NCI-H748 (cell line): ENCODE measurements around the gene MATN1.

Experiments used
- DNase-seq: peaks from one replicate; lab custom pipeline; 2025; ENCODE audit not compliant: unreplicated experiment; lab: John Stamatoyannopoulos, UW

The MATN1 gene

DNA sequence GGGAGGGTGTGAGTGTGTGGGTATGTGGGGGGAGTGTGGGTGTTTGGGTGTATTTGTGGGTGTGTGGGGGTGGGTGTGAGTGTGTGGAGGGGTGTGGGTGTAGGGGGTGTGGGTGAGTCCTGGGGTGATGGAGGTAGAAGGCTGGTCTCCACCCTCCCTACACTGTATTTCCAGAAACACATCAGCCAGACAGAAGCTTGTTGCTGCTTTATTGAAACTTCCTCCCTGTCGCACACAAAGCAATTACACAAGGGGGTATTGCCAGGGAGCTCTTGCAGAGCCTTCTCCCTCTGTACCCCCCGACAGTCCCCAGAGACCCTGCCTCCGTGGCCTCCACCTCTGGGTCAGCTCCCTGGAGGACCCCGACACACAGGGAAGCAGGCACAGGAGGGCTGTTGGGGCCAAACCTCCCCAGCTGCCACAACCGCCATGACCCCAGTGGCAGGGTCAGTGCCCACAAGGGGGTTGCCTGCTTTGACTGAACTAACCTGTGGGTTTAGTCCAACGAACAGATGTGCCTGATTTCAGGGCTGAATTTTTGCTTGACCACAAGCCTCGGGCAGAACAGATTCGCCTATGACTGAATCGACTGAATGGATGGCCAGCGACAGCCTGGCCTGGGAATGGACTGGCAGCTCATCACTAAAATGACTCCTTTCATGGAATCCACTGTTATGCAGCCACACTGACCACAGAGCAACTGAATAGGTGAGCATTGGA lies 9.1 kb upstream of the MATN1 start:
- DNase-seq: no peak

DNA sequence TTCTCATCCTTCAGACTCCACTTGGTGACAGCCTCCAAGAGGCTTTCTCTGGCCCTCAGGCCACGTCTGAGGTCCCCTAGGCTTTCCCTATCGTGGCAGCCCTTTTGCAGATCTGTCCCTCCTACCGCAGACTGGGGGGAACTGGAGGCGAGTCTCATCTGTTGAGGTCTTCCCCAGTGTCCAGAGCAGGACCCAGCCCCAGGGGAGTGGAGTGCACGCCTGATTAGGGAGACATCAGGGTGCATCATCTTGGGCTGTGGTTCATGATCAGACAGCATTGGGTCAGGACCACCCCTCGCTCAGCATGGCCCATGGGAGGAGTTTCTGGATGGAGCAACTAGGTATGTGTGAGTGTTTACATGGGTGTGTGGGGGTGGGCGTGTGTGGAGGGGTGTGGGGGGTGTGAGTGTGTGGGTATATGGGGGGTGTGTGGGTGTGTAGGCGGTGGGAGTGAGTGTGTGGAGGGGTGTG lies 8.5 kb upstream of the MATN1 start:
- DNase-seq: no peak

DNA sequence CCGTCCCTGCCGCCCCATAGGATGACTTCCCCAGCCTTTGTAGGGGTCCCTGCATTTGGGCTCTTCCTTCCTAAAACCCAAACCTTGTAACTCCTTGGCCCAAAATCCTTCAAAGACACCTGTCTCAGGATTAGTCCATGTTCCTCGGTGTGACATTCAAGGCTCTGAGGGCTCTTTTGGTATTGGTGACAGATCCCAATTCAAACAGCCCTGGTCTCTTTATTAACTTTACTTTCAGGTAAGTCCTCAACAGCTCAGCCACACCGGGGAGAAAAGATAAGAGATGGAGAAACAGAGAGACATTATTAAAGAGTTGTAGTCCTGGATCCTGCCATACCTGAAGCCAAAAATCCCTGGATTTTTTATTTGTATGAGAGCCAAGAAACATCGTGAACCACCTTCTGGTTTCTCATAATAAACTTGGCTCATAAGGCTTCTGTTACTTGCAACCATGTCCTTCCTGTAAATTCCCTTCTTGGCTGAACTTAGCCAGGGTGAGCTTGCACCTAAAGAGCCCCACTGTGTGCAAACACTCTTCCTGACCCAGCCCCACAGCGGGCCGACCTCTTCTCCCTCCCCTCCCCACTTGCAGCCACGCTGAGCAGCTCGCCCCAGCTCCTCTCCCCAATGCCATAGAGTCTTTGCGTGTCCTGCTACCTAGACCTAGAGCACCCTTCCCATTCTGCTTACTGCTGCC lies 7.9 kb upstream of the MATN1 start:
- no peak for DNase-seq

DNA sequence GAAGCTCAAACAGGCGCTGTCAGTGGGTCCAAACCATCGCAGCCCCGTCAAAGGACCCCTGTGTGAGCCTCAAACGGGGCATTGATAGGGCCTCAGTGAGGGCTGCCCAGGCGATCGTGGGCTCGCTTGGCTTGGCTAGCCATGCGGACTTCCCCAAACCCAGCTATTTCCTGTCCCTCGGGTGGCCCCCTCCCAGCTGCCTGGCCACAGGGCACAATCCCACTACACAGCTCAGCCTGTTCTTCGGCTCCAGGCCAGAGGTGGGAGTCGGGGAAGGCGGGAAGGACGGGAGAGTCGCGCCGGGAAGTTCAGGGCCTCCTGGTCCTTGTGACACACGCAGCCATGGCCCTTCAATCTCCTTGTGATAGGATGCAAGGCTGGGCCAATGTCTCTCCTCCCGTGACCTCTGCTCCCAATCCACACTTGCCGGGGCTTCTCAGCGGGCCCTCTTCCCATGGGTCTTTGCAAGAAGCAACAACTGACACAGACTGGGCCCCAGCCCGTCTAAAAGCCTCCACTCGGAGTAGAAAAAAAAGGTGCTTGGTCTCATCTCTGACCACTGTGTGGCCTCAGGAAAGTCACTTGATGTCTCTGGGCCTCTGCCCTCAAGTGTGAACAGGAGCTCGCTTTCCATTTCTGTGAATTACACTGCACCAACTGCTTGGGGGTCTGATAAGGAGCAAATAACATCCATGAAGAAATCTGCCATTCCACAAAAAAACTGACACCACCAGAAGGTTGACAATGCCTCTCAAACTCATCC lies 7.1 kb upstream of the MATN1 start:
- no peak for DNase-seq

DNA sequence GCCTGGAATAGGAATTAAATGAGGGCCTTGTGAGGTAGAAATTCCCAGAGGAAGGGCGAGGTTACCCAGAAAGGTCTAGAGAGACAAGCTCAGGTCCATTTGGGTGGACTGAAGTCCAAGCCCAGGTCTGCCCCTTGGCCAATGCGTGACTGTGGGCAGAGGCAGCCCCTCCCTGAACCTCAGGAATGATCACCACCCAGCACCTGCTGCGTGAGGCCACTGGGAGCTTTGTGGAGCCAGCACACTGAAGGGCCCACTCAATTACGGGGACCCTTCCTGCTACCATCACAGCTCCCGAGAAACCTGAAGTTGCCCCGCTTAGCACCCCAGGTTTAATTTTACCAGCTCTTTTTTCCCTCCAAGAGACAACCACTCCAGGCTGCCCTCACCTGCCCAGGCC lies 6.5 kb upstream of the MATN1 start:
- no peak for DNase-seq

DNA sequence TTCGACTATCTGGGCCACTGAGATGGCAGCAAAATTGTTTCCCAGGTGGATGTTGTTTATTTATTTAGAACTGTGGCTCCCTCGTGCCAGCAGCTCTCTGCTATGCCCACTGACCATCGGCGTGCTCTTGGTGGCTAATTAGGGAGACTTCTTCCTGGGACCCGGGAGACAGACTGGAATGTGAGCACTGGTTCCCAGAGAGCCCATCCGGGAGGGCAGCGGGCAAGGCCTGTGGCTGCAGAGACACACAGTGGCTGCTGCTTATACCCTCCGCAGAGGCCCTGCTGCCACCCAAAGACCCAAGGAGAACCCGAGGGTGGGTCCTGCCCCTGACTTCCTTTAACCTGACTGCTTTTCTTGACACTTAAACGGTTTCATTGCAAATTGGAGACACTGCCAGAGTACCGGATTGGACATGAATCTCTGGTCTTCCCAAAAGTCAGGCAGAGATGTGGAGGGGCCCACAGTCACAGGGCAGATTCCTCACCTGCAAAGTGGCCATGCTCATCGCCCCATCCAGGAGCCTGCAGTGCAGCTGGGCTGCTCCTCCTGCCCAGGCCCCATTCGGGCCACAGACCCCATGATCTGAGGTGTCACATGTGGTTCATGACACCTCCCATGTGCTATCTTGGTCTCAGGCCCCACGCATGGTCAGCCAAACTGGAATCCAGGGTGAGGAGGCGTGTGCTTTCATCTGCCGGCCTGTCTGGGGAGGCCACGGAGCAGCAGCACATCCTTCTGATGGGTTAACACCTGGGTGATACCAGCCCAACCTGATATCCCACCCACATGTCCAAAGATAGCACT lies 5.7 kb upstream of the MATN1 start:
- no peak for DNase-seq

DNA sequence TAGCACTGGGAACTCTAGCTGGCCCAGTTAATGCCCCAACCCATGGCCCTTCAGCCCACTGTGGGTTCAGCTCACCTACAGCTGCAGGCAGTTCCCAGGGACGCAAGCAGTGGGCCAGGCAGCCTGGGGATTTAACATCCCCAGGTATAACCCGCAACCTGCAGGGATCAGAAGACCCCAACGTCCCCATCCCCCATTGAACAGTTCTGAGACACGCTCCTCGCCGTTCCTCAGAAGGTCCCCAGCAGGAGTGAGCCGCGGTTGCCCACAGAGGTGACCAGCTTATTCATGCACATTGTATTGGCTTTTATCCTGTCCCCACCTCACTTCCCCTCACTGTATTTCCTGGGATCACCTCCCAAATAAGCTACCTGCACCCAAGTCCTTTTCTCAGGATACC lies 5.0 kb upstream of the MATN1 start:
- no peak for DNase-seq

DNA sequence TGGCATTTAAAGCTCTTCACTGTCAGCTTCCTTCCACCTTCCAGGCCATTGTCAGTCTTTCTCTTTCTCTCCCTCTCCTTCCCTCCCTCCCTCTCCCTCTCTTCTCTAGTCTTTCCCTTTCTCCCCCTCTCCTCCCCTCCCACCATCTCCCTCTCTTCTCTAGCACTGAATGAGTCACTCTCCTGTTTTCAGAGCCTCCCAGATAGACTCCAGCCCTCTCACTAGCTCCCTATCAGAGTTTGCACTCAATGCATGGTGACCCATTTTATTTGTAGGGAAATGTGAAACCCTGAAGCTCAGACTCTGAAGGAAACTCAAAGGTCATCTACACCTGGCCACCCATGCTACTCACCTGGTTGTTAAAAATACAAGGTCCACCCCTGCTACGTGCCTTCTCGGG lies 4.4 kb upstream of the MATN1 start:
- DNase-seq: no peak

DNA sequence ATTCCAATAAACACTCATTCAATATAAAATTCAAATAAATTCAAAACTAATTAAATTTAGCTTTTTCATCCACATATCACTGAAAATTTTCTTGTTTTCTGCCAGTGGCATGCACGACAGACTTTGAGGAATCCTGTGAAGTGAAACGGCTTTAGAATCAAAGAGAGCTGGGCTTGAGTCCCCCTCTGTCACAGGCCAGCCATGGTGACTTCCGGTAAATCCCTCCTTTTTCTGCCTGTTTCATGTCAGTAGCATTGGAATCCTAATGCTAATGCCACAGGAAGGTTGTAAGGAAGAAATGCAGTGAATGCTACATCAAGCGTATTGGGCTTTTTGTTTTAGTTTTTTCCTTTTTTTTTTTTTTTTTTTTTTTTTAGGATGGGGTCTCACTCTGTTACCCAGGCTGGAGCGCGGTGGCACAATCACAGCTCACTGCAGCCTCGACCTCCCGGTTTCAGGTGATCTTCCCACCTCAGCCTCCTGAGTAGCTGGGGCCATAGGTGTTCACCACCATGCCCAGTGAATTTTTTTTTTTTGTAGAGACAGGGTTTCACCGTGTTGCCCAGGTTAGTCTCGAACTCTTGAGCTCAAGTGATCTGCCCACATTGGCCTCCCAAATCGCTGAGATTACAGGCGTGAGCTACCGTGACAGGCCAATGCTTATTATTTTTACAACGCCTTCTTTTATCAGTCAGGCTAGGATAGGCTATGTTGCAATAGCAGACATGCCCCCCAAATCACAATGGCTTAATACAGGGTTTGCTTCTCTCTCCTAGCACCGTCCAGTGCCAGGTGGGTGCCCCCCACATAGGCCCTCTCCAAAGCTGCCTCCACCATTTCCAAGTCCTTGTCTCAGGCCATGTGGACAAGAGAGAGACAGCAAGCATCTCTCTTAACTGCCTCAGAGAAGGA lies 3.6 kb upstream of the MATN1 start:
- DNase-seq: no peak

DNA sequence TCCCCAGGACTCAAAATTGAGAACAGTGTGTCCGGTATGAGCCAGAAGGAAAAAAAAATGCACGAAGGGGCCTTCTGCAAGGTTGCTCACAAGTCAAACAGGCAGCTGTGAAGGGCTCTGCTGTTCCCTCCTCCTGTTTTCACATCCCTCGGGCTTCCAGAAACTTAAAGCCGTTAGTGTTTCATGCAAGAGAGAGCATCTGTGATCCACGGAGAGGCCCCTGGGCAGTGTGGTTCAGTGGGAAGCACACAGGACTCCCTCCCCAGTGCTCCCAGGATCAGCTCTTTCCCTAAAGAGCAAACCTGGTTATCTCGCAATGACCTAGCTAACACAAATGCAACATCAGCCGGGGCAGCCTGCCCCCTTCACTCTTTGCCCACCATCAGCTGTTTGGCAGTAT lies 2.9 kb upstream of the MATN1 start:
- DNase-seq: no peak

DNA sequence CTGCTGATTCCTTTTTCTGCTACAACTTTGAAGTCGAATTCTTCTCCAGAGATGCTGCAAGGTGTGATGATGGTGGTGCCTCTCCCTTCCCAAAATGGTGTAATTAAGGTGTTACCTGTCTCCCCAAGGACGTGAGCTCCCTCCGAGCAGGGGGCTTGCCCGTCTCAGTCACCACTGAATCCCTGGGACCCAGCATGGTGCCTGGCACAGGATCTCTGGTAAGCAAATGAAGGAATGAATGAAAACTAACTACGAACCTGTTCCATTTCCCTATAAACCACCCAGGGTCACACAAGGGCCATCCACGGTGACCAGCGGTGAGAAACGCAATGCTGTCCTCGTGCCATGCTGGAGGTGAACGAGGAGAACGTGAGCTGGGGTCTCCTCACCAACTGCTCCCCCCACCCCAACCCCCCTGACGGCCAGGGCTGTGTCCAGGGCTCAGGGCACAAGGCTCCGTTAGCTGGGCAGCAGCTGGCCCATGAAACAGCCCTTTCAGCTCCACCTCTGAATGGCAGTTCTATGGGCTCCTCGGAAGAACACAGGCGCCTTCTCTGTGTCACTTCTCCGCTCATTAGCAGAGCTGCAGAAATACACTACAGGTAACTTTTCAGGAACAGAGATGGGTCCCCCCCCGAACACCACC lies 2.2 kb upstream of the MATN1 start:
- no peak for DNase-seq

DNA sequence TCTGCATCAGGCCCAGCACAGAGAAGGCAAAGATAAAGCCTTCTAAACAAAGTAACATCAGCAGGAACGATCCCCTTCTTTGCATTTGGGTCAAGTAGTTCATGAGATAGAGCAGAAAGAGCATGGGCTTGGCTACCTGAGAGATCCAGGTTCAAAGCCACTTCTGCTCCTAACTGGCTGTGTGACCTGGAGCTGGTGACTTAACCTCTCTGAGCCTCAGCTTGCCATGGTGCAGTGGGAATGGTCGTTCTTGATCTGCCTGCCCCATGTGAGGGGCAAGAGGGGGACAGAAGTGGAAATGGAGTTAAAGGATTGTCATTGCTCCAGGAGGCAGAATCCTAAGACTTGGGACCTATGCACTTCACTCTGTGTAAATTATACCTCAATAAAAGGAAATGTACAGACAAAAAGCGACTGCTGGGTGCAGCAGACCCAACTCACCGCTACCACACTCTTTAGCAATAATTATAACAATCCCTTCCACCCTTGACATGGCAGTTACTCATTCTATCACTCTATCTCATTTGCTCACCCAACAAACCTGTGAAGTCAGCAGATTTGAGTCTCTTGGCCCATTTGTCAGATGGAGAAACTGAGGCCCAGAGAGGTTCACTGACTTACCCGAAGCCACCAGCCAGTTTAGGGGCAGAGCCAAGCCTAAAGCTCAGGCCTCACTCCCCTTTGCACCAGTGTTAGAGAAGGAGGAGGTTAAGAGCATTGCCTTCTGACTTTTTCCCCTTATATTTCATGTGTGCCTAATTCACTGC lies 1.5 kb upstream of the MATN1 start:
- DNase-seq: no peak

DNA sequence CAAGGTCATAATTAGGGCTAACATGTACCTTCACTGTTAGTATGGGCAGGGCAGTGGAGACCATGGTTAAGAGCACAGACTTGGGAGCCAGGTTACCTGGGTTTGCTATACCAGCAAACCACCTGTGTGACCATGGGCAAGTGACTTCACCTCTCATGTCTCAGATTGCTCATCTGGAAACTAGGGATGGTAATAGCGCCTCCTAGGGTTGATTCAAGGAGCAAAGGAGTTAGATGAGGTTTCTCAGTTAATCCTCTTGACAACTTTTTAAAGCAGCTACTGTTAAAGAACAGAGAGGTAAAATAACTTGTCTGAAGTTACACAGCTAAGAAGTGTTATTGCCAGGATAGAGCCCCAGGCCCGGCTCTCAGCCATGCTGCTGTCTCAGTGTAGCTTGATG lies 790 bp upstream of the MATN1 start:
- no peak for DNase-seq

DNA sequence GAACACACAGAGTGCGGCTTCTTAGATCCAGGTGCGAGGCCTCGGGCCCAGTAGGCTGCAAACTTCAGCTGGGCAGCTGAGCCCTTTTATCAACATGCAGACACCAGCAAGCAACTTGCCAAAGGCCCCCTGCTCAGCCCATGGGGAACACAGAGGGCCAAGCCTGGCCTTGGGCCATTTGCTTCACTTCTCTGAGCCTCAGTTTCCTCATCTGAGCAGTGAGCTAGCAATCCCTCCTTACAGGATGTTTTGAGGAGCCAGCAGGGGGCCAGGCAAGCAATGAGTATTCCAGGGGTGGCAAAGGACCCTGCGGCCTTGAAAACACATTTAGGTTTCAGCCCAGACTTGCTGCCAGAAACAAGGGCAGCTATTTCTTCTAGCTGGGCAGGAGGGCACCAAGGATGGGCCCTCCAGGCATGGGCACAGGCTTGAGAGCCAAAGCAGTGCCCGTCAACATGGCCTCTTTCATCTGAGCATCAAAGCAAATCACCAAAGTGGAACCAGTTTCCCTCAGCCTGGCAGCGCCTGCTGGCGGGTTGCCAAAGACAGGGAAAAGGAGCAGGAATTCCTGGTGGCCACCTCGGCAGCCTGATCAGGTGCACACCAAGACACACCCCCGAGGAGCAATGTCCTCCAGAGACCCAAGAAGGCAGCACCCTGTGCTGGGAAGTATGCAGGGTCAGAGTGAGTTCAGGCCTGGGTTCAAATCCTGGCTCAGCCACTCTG lies 1.4 kb downstream of the MATN1 start:
- DNase-seq: no peak

DNA sequence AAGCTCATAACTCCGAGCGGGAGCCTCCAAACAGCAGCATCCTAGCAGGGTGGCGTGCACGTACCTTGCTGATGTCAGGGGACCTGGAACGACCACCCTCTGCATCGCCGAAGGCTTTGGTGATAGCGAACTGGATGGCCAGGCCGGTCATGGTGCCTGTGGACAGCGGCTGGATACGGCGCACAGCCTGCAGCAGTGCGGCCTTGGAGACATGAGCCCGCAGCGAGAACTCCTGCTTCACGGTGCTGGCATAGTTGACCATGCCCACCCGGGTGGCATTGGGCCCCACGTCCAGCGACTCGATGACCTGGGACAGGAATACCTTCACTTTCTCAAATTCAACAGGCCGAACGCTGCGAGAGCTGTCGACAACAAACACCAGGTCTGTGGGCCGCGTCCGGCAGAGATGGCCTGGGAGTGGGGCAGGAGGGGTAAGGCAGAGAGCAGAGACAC lies 2.0 kb downstream of the MATN1 start:
- DNase-seq: no peak

DNA sequence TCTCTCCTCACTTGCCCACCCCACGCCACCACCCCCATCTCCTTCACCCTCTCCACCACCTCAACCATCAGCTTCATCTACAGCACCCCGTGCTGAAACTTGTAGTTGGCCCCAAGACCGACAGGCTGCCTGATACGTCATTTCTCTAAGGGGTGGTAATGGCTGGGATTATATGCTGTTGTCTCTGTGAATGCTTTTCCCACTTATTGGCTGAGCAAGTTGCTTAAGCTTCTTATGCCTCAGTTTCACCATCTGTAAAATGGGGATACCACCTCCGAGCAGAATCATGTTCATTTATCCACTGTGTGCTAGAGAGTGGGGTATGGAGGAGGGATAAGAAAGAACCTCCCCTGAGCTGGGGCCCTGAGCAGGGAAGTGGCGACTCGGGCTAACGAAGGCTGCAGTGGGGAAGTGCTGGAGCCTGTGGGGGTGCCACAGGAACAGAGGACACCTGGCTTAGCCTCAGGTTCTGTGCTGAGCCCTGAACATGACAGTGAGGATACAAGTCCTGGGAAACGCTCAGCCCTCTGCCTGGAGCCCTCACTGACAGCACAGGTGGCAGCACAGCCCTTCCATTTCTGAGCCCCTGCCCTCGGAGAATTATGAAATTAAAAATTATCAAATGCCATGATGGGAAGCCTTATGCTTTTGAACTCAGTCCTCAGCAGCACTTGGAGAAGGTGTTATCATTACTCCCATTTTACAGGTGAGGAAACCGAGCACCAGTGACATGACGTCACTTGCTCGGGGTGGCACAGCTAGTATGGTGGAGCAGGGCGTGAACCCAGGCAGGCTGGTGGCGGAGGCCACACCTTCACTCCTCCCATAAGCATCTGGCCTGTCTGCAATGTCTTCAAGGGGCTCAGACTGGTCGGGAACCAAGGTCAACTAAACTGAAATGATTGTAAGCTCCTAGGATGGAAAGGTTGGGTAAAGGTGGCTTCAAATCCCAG lies 2.8 kb downstream of the MATN1 start:
- DNase-seq: no peak
